Activated CD8-positive, alpha-beta T cell treated with anti-CD3 and anti-CD28 coated beads for 36 hours (primary cell): ENCODE results near the gene ATP8B3. TPM values are rescaled to one million over a fixed set of nuclear protein-coding genes. Genes with fewer than 3 reads are reported as not detected.

ENCODE experiments used
- ATAC-seq: fragments of 200-7000 bp; cut with Tn5 transposase; one replicate; pipeline ENCODE4 v1.10.0; 2021; ENCODE audit warnings: mild to moderate bottlenecking, moderate library complexity
- CTCF ChIA-PET: fragments of 350-600 bp; sonication (Branson Sonifier 250); formaldehyde crosslinking; loops from one replicate; lab custom pipeline; 2021; ENCODE audit warnings: antibody characterized with exemption; lab: Charles Lee
- POLR2A ChIA-PET: fragments of 350-600 bp; sonication (Branson Sonifier 250); formaldehyde crosslinking; loops from one replicate; lab custom pipeline; 2021; ENCODE audit warnings: antibody characterized with exemption; lab: Charles Lee
- DNase-seq: peaks from one replicate; pipeline ENCODE4 v3.0.0-alpha.2; 2020
- H3K27ac Mint-ChIP-seq: one replicate; pipeline ENCODE4 v1.8.0; 2021; ENCODE audit warnings: mild to moderate bottlenecking, mixed read lengths
- H3K27me3 Mint-ChIP-seq: one replicate; pipeline ENCODE4 v1.8.0; 2021; ENCODE audit warnings: mixed read lengths
- H3K36me3 Mint-ChIP-seq: one replicate; pipeline ENCODE4 v1.8.0; 2021; ENCODE audit warnings: low read depth, mixed read lengths
- H3K4me1 Mint-ChIP-seq: one replicate; pipeline ENCODE4 v1.8.0; 2021; ENCODE audit warnings: low read depth, mixed read lengths
- H3K4me3 Mint-ChIP-seq: one replicate; pipeline ENCODE4 v1.8.0; 2021; ENCODE audit warnings: mild to moderate bottlenecking, moderate library complexity, mixed read lengths
- H3K9me3 Mint-ChIP-seq: one replicate; pipeline ENCODE4 v1.8.0; 2021; ENCODE audit warnings: mixed read lengths
- CTCF ChIP-seq: fragments of 200-600 bp; IDR thresholded peaks from one replicate; pipeline ENCODE4 v1.8.0; 2022; ENCODE audit warnings: antibody characterized with exemption, mild to moderate bottlenecking
- intact Hi-C: fragments of 100-400 bp; cut with micrococcal nuclease; formaldehyde crosslinking; loops from one replicate; pipeline ENCODE4 v1.10.0; 2022
- total RNA-seq, 2 experiments: library from RNA; stranded (reverse); gene quantifications; one replicate each; pipeline ENCODE4 v1.2.3, GENCODE V29; 2021

The ATP8B3 gene
- total RNA-seq, 2 experiments from 2014 or later: 5.8 to 8.2 TPM

DNA sequence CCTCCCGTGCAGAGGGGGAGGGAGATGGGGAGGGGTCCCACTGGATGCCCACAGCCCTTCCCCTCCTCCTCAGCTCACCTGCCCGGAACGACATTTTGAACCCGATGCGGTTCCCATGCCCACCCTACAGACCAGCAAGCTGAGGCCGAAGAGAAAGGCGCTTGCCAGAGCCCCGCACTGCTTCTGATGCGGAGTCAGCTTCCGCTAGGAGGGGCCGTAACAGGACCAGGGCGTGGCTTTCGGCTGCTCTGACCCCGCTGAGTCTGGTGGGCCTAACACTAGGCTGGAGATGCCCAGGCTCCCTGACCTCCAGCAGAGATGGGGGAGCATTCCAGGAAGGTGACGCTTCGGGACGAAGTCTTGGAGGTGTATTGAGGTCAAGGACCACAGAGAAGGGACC is 52.1 kb downstream of the ATP8B3 start:
- H3K9me3 Mint-ChIP-seq: no peaks in the 10 kb centered on the region
- TF ChIP-seq CTCF: no peak
- no peaks in the 10 kb centered on the region for H3K36me3 Mint-ChIP-seq
- ATAC-seq (no peak), DNase-seq (no peak)
- H3K27me3 Mint-ChIP-seq: peaks cover 77% of the 10 kb centered on the region
- ChIA-PET POLR2A (no interaction called here), CTCF (no interaction called here)
- H3K4me3 Mint-ChIP-seq: no peak overlapping the region
- peaks cover 6% of the 10 kb centered on the region for H3K4me1 Mint-ChIP-seq
- intact Hi-C loops: loop anchor here (10.0 kb wide), 1 partner anchor 85 kb away; no protein-coding TSS in a partner anchor
- H3K27ac Mint-ChIP-seq: no peak overlapping the region

DNA sequence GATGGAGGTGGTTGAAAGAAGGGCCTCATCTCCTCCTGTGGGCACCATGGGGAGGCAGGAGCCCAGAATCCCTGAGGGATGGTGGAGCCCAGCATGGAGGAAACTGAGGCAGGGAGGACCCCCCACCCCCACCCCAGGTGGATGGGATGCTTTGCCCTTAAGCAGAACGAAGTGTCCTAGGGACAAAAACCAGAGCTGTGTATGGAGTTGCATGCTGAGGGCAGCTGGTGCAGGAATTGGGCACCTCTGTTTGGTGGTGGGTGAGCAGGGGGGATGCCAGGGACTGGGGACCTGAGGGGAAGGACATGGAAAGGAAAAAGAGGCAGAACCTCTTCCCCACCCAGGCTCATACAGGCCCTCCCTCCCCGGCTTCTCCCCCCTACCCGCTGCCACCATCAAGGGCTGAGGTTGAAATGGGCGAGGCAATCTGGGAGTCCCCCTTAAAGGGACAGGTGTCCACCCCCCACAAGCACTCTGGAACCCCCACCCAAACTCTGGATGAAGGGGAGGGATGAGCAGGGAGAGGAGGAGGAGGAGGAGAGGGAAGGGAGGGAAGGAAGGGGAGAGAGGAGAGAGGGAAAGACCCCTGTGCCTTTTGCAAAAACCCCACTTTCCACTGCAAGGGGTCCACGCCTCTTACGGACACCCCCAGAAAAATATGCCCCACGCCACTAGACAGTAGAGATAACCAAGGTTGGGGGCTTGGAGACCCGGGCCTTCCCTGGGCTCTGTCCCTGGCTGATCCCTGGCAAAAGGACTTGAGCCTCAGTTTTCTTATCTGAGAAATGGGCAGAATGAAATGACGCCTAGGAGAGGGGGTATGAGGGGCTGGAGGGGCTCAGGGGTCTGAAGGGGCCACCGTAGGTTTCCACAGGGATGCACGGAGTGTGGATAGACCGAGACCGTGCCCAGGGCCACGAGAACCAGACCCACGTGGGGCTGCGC is 52.8 kb downstream of the ATP8B3 start:
- ChIA-PET POLR2A (no interaction called here), CTCF (no interaction called here)
- Mint-ChIP-seq H3K4me1 (peaks cover 6% of the 10 kb centered on the region), H3K27ac (no peak overlapping the region), H3K36me3 (no peaks in the 10 kb centered on the region), H3K9me3 (no peaks in the 10 kb centered on the region), H3K27me3 (peaks cover 73% of the 10 kb centered on the region), H3K4me3 (no peak overlapping the region)
- no peak for ATAC-seq
- intact Hi-C loops: no loop called here
- DNase-seq: no peak
- no peak for TF ChIP-seq CTCF

GRCh38 chr19:1758231-1758577 is 53.9 kb downstream of the ATP8B3 start:
- POLR2A ChIA-PET: no interaction called here
- Mint-ChIP-seq H3K36me3 (no peaks in the 10 kb centered on the region), H3K4me1 (peaks cover 4% of the 10 kb centered on the region), H3K27me3 (peaks cover 63% of the 10 kb centered on the region), H3K27ac (no peak overlapping the region), H3K9me3 (no peaks in the 10 kb centered on the region), H3K4me3 (no peak overlapping the region)
- no peak for TF ChIP-seq CTCF
- ATAC-seq: no peak
- no peak for DNase-seq
- CTCF ChIA-PET: no interaction called here
- intact Hi-C loops: no loop called here

- H3K27me3 Mint-ChIP-seq: peaks cover 64% of the 10 kb centered on the region
- intact Hi-C loops: no loop called here
- CTCF ChIA-PET: interaction anchor here (1.0 kb wide), 1 partner anchor 85 kb away, joined by 5 read pairs; no protein-coding TSS in a partner anchor
Observed at GRCh38 chr19:1757468-1758230, 54.4 kb downstream of the ATP8B3 start.

More at GRCh38 chr19:1757468-1758230, 54.4 kb downstream of the ATP8B3 start:
- H3K9me3 Mint-ChIP-seq: no peaks in the 10 kb centered on the region
- H3K4me3 Mint-ChIP-seq: no peak overlapping the region
- no peak for ATAC-seq
- no peak overlapping the region for H3K27ac Mint-ChIP-seq
- no peak for TF ChIP-seq CTCF
- DNase-seq: no peak
- POLR2A ChIA-PET: no interaction called here
- H3K36me3 Mint-ChIP-seq: no peaks in the 10 kb centered on the region
- peaks cover 4% of the 10 kb centered on the region for H3K4me1 Mint-ChIP-seq
